ENCODE data around the gene B4GALNT4.
"Not testable (repeated sequence)": the region's sequence is repeated elsewhere in the genome, so short reads cannot be mapped to it uniquely, and the experiment has no call there.

B4GALNT4 gene

DNA sequence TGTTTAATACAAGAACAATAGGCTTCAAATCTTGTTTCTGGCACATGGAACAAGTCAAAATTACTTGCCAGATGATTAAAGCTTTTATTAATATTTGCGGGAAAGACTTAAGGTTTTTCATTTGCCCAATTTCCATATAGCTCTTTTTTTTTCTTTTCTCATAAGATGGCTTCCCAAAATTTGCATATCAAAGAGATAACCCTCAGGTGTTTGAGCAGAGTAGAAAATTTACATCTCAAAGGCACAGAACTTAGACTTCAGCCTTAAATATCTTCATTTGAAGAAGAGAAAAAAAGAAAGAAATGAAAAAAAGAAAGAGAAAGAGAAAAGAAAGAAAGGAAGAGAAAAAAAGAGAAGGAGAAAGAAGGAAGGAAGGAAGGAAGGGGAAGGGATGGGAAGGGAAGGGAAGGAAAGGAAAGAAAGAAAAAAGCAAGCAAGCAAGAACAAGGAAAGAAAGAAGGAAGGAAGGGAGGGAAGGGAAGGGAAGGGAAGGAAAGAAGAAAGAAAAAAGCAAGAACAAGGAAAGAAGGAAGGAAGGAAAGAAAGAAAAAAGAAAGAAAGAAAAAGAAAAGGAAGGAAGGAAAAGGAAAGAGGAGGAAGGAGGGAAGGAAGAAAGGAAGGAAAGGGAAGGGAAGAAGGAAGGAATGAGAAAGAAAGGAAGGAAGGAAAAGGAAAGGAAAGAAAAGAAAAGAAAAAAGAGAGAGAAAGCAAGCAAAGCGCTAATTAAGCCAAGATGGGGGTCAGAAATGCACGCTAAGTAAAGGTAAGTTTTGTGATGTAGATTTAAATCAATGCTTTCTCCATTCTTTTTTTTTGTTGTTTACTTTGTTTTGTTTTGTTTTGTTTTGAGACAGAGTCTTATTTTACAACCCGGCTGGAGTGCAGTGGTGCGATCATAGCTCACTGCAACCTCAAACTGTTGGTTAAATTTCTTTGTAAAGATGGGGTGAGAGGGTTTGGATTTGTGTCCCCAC, 28.5 kb upstream of the B4GALNT4 start:
- H3K4me2 ChIP-seq: no peak overlapping the region
- H3K4me1 ChIP-seq (ENCODE audit: low read depth, poor library complexity, severe bottlenecking): no peaks in the 10 kb centered on the region
- no peaks in the 10 kb centered on the region for H3K36me3 ChIP-seq (ENCODE audit: insufficient read depth)
- no peak overlapping the region for H3K9ac ChIP-seq
- H4K20me1 ChIP-seq (ENCODE audit: insufficient read depth): no peaks in the 10 kb centered on the region
- TF ChIP-seq, protein P1, sequence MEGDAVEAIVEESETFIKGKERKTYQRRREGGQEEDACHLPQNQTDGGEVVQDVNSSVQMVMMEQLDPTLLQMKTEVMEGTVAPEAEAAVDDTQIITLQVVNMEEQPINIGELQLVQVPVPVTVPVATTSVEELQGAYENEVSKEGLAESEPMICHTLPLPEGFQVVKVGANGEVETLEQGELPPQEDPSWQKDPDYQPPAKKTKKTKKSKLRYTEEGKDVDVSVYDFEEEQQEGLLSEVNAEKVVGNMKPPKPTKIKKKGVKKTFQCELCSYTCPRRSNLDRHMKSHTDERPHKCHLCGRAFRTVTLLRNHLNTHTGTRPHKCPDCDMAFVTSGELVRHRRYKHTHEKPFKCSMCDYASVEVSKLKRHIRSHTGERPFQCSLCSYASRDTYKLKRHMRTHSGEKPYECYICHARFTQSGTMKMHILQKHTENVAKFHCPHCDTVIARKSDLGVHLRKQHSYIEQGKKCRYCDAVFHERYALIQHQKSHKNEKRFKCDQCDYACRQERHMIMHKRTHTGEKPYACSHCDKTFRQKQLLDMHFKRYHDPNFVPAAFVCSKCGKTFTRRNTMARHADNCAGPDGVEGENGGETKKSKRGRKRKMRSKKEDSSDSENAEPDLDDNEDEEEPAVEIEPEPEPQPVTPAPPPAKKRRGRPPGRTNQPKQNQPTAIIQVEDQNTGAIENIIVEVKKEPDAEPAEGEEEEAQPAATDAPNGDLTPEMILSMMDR (conservative IDR thresholded peaks at IDR 0.05; ENCODE audit: low read depth, low read length): no peak
- peaks cover 77% of the 10 kb centered on the region for H3K27me3 ChIP-seq (ENCODE audit: insufficient read depth, low read depth)
- H3K4me3 ChIP-seq (IDR thresholded peaks at IDR 0.05; ENCODE audit: insufficient read depth, low read depth, low read length): no peak overlapping the region
- H2AFZ ChIP-seq (ENCODE audit: low read depth): no peak overlapping the region
- H3K79me2 ChIP-seq (ENCODE audit: insufficient read depth, low read depth): no peaks in the 10 kb centered on the region
- no peak overlapping the region for H3K27ac ChIP-seq

DNA sequence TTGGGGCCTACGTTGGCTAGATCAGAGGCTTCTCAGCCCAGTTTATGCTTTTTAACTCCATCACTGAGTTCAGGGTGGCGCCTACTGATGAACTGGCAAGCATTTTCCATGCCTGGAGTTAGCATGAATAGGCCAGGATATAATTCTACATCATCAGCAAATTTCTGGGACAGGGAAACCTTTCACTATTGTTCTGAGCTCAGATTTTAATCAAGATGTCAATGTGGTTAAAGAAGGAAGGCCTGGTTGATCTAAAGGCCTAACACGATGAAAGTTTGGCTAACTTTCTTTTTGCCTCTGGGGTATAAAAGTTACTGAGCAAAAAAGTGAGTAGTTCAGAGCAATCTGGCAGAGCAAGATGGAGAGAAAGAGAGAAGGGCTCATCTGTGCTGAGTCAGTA, 27.0 kb upstream of the B4GALNT4 start:
- Histone ChIP-seq H2AFZ (ENCODE audit: low read depth) (no peak overlapping the region), H3K27me3 (ENCODE audit: insufficient read depth, low read depth) (peaks cover 73% of the 10 kb centered on the region), H3K27ac (no peak overlapping the region), H3K4me1 (ENCODE audit: low read depth, poor library complexity, severe bottlenecking) (no peaks in the 10 kb centered on the region), H3K36me3 (ENCODE audit: insufficient read depth) (no peaks in the 10 kb centered on the region), H3K79me2 (ENCODE audit: insufficient read depth, low read depth) (no peaks in the 10 kb centered on the region), H3K4me3 (IDR thresholded peaks at IDR 0.05; ENCODE audit: insufficient read depth, low read depth, low read length) (no peak overlapping the region), H4K20me1 (ENCODE audit: insufficient read depth) (no peaks in the 10 kb centered on the region), H3K4me2 (no peak overlapping the region), H3K9ac (no peak overlapping the region)
- TF ChIP-seq, protein P1 (conservative IDR thresholded peaks at IDR 0.05; ENCODE audit: low read depth, low read length): no peak

DNA sequence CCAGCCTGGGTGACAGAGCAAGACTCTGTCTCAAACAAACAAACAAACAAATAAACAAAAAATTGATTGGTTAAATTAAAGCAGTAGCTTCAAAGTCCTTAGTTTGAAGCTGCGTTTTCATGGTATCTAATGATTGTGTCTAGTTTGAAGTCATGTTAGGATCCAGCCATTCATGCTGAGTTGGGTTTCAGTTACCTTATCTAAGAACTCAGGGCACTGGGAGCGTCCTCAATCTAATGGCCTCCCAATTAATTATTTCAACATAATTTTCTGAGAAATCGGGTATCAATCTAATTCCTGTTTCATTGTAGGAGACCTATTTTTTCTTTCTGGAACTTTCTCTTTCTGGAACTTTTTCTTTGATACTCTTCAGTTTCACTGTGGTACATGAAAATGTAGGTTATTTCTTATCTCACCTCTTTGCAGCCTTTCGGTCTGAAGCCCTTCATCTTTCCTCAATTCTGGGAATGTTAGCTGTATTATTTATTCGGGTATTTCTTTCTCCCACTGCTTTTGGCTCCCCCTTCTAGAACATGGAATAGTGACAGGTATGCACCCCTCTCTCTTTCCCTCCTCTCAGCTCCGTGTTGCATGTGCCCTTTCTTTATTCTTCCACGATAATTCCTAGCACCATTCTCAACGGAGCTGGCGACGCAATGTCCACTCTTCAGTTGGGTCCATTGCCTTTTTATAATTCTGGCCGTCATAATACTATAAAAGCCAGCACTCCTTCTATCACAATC, 24.3 kb upstream of the B4GALNT4 start:
- no peak overlapping the region for H3K4me3 ChIP-seq (IDR thresholded peaks at IDR 0.05; ENCODE audit: insufficient read depth, low read depth, low read length)
- no peak overlapping the region for H2AFZ ChIP-seq (ENCODE audit: low read depth)
- H3K36me3 ChIP-seq (ENCODE audit: insufficient read depth): no peaks in the 10 kb centered on the region
- H3K9ac ChIP-seq: no peak overlapping the region
- peaks cover 65% of the 10 kb centered on the region for H3K27me3 ChIP-seq (ENCODE audit: insufficient read depth, low read depth)
- H4K20me1 ChIP-seq (ENCODE audit: insufficient read depth): no peaks in the 10 kb centered on the region
- H3K27ac ChIP-seq: no peak overlapping the region
- TF ChIP-seq, protein P1 (conservative IDR thresholded peaks at IDR 0.05; ENCODE audit: low read depth, low read length): no peak
- no peaks in the 10 kb centered on the region for H3K79me2 ChIP-seq (ENCODE audit: insufficient read depth, low read depth)
- no peaks in the 10 kb centered on the region for H3K4me1 ChIP-seq (ENCODE audit: low read depth, poor library complexity, severe bottlenecking)
- H3K4me2 ChIP-seq: no peak overlapping the region

DNA sequence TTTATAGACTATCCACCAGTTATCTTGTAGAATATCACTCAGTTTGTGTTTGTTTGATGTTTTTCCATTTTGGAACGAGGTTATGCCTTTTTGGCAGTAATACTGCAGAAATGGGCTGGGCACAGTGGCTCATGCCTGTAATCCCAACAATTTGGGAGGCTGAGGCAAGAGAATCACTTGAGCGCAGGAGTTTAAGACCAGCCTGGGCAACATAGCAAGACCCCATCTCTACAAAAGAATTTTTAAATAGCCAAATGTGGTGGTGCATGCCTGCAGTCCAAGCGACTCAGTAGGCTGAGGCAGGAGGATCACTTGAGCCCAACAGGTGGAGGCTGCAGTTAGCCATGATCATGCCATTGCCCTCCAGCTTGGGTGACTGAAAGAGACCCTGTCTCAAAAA, 22.8 kb upstream of the B4GALNT4 start:
- peaks cover 14% of the 10 kb centered on the region for H3K4me1 ChIP-seq (ENCODE audit: low read depth, poor library complexity, severe bottlenecking)
- no peaks in the 10 kb centered on the region for H3K36me3 ChIP-seq (ENCODE audit: insufficient read depth)
- no peak overlapping the region for H3K4me2 ChIP-seq
- no peaks in the 10 kb centered on the region for H3K79me2 ChIP-seq (ENCODE audit: insufficient read depth, low read depth)
- TF ChIP-seq, protein P1 (conservative IDR thresholded peaks at IDR 0.05; ENCODE audit: low read depth, low read length): no peak
- H3K4me3 ChIP-seq (IDR thresholded peaks at IDR 0.05; ENCODE audit: insufficient read depth, low read depth, low read length): no peak overlapping the region
- no peak overlapping the region for H2AFZ ChIP-seq (ENCODE audit: low read depth)
- peaks cover 56% of the 10 kb centered on the region for H3K27me3 ChIP-seq (ENCODE audit: insufficient read depth, low read depth)
- H3K27ac ChIP-seq: no peak overlapping the region
- no peaks in the 10 kb centered on the region for H4K20me1 ChIP-seq (ENCODE audit: insufficient read depth)
- H3K9ac ChIP-seq: no peak overlapping the region

DNA sequence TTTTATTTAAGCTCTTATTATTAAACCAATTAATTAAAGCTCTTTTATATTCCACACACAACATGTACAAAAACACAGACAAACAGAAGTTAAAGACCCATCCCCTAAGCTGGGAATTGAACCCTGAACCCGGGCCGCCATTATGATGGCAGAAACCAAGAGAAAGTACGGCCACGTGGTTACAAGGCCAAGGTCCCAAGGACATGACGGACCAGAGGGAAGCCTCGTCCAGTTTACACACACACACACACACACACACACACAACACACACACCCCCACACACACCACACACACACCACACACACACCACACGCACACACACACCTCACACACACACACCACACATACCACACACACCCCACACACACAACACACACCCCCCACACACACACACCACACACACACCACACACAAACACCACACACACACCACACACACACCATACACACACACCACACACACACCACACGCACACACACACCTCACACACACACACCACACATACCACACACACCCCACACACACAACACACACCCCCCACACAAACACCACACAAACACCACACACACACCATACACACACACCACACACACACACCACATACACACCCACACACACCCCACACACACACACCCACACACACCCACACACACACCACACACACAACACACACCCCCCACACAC, 19.9 kb upstream of the B4GALNT4 start:
- H3K9ac ChIP-seq; H3K79me2 ChIP-seq (ENCODE audit: insufficient read depth, low read depth); H3K4me3 ChIP-seq (IDR thresholded peaks at IDR 0.05; ENCODE audit: insufficient read depth, low read depth, low read length); H3K4me2 ChIP-seq; H3K27ac ChIP-seq; H2AFZ ChIP-seq (ENCODE audit: low read depth); H4K20me1 ChIP-seq (ENCODE audit: insufficient read depth); H3K36me3 ChIP-seq (ENCODE audit: insufficient read depth): not testable (repeated sequence)
- Histone ChIP-seq H3K4me1 (ENCODE audit: low read depth, poor library complexity, severe bottlenecking) (peaks cover 14% of the 10 kb centered on the region), H3K27me3 (ENCODE audit: insufficient read depth, low read depth) (peaks cover 65% of the 10 kb centered on the region)

DNA sequence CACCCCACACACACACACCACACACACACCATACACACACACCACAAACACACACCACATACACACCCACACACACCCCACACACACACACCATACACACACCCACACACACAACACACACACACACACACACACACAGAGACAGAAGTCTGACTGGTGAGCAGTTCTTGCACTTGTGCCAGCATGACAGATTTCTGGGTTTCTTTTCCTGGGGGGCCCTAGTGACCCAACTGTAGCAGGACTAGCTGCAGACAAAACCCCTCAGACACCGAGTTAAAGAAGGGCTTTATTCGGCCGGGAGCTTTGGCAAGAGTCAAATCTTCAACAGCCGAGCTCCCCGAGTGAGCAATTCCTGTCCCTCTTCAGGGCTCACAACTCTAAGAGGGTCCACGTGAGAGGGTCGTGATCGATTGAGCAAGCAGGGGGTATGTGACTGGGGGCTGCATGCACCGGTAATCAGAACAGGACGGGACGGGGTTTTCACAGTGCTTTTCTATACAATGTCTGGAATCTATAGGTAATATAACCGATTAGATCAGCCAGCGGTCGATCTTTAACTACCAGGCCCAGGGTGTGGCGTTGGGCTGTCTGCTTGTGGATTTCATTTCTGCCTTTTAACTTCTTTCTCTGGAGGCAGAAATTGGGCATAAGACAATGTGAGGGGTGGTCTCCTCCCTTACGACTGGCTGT, 19.1 kb upstream of the B4GALNT4 start:
- not testable (repeated sequence) for H3K9ac ChIP-seq; H4K20me1 ChIP-seq (ENCODE audit: insufficient read depth); H3K79me2 ChIP-seq (ENCODE audit: insufficient read depth, low read depth); H3K4me3 ChIP-seq (IDR thresholded peaks at IDR 0.05; ENCODE audit: insufficient read depth, low read depth, low read length); H3K36me3 ChIP-seq (ENCODE audit: insufficient read depth); H3K27ac ChIP-seq
- Histone ChIP-seq H3K4me1 (ENCODE audit: low read depth, poor library complexity, severe bottlenecking) (peaks cover 14% of the 10 kb centered on the region), H2AFZ (ENCODE audit: low read depth) (peak overlapping the region; percentile 33; the same call in 1 of the 2 replicates), H3K4me2 (peak overlapping the region; percentile 79), H3K27me3 (ENCODE audit: insufficient read depth, low read depth) (peaks cover 63% of the 10 kb centered on the region)
